ENCODE data around the gene RSAD1. TPM values are rescaled to one million over a fixed set of nuclear protein-coding genes. Genes with fewer than 3 reads are reported as not detected.
A peak's percentile ranks its signal among the peaks of the same experiment; 100 is the strongest.

The RSAD1 gene
- 18.7 and 19.3 TPM in 2 replicates for total RNA-seq (2014; rRNA removed; shearing (Covaris generic))

DNA sequence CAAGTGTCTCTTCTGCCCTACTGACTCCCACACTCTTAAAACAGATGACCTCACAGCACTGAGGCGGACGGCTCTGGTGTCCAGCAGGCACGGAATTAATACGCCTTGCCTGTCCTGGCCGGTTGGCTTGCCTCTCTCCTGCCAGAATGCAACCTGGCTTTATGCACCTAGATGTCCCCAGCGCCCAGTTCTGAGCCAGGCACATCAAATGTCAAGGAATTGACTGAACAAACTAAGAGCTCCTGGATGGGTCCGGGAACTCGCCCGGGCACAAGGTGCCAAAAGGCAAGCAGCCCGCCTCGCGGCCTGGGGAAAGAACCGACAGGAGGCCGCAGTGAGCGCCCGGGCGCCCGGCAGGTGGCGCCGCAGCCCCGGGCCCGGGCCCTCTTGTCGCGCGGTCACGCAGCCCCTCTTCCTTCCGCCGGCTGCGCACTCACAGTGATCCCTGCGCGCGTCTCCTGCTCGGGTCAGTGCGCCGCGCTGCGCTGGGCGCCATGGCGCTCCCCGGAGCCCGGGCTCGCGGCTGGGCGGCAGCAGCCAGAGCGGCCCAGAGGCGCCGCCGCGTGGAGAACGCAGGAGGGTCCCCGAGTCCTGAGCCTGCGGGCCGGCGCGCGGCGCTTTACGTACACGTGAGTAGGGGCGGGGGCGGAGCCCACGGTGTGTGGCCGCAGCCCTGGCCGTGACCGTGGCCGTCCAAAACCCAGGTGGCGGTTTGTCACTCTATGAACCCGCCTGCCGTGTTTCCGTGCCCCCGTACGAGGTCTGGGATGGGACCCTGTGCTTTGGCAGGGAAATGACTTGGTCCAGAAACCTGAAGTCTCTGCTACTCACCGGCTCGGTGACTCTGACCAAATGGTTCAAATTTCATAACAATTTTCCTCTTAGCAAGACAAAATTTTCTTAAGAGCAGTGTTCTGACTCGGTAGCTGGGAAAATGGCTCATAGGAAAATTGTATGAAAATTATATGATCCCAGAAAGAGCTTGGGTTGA lies at the start of gene RSAD1:
Gene RSAD1, plus strand, starts transcription at position 470 of the 991 bp plus-strand sequence. Its CDS starts 25 bp downstream, at position 495.
- DNase-seq (ENCODE audit: low spot score), result peak; percentile 90

- no peak for DNase-seq (ENCODE audit: low spot score)
These were observed 48.9 kb upstream of the RSAD1 start for GRCh38 chr17:50429793-50430192.

- no peak for DNase-seq (ENCODE audit: low spot score)
These were observed 47.6 kb upstream of the RSAD1 start for GRCh38 chr17:50430821-50431618.

GRCh38 chr17:50432125-50432762 lies 46.4 kb upstream of the RSAD1 start:
- no peak for DNase-seq (ENCODE audit: low spot score)

DNA sequence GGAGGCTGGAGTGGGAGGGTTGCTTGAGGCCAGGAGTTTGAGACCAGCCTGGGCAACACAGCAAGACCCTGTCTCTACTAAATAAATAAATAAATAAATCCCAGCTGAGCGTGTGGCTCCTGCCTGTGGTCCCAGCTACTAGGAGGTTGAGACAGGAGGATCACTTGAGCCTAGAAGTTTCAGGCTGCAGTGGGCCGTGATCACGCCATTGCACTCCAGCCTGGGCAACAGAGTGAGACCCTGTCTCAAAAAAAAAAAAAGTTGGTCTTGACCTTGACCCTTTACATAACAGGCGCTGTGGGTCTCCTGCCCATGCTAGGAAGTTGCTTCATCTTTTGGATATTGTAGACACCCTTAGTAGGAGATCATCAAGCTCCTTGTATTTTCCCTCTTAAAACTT lies 41.3 kb upstream of the RSAD1 start:
- no peak for DNase-seq (ENCODE audit: low spot score)

- DNase-seq (ENCODE audit: low spot score), result no peak
These were observed 39.7 kb upstream of the RSAD1 start for GRCh38 chr17:50439008-50439407.

GRCh38 chr17:50440172-50440837 lies 38.4 kb upstream of the RSAD1 start:
- DNase-seq (ENCODE audit: low spot score), result no peak

DNA sequence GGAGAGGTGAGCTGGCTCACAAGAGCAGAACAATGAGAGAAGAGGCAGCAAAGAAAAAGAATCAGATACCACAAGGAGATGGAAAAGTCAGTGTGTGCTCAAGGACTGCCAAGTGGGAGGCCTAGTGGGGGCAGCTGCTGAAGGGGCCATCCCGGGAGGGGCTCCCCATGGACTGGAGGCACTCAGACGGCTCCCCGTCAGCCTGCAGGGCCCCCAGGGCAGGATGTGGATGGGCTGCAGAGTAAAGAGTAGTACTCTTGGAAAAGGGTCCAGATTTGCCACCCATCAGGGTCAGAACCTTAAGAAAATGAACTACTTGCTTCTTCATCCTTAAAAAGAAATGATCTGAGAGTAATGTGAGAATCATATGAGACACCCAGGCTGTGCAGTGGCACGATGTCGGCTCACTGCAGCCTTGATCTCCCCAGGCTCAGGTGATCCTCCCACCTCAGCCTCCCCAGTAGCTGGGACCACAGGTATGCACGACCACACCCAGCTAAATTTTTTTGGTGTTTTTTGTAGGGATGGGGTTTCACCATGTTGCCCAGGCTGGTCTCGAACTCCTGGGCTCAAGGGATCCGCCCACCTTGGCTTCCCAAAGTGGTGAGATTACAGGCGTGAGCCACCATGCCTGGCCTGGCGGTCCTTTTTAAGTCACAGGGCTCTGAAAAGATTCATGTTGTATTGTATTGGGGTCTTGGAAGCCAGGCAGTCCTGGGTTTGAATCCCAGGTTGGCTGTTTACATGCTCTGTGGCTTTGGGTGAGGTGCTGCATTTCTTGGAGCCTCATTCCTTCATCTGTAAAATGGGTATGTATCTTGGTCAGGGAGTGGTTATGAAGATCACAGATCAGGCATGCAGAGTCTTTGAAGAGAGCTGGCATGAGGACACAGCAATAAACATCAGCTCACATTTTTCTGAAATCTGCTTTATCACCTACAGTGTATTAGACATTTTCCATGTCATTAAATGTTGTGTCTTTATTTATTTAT lies 37.5 kb upstream of the RSAD1 start:
- no peak for DNase-seq (ENCODE audit: low spot score)

DNA sequence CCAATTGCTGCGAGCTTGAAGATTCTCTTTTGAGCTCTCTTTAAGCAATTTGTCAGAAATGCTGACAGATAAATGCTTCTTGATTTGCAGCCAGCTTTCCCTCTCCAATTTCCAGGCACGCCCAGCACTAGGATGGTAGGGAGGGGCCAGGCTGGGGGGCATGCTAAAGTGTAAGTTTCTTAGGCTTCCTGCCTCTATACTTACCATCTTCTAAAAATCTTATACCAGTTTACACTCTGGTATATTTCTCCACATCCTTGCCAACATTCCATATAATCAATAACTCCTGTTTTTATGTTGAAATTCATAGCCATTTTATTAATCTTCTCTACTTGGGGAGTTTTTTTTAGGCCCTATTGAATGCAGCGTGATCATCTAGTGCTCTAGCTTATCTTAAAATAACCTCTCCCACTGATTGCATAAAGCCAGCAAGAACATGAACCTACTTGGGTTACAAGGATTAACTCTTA lies 35.1 kb upstream of the RSAD1 start:
- DNase-seq (ENCODE audit: low spot score), result no peak

GRCh38 chr17:50444841-50445715 lies 33.6 kb upstream of the RSAD1 start:
- DNase-seq (ENCODE audit: low spot score), result no peak

- DNase-seq (ENCODE audit: low spot score), result no peak
These were observed 32.8 kb upstream of the RSAD1 start for GRCh38 chr17:50445730-50446325.

DNA sequence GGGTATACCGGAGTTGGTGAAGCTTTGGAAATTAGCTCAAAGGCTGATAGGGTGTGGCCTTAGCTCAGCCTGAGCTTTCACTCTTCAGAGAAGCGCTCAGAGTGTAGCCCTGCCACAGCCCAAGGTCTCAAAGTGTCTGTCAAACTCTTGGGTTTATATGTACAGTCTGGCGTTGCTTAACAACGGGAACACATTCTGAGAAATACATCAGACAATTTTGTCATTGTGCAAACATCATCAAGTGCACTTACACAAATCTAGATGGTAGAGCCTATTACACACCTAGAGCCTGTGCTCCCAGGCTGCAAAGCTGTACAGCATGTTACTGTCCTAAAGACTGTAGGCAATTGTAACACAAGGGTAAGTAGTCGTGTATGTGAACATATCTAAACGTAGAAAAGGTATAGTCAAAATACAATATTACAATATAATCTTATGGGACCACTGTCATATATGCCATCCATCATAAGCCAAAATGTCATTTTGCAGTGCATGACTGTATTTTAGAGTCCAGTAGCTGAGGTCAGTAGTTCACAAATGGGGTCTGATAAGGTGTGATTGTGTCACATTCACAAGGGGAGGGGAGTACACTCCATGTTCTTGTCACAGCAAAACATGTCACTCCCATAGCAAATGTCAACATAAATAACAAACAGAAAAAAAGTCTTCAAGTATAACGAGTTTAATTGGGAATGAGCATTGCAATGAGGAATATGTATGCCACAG lies 30.6 kb upstream of the RSAD1 start:
- DNase-seq (ENCODE audit: low spot score), result no peak

DNA sequence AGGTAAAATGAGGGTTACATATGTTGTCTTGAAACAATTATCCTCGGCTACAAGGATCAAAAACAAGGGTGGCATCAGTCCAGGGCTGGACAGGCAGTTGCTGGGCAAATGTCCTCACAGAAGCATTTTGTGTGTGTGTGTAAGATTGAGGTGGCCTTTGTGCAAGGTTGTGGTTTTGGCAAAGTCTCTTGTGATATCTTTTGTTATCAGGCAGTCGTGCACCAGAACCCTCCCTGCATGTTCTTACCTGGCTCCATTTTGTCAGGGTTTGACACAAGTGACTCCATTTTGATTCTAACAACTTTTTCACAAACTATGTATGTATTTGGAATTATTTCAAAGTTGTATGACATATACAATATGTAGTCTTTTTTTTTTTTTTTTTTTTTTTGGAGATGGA lies 30.0 kb upstream of the RSAD1 start:
- DNase-seq (ENCODE audit: low spot score), result no peak

GRCh38 chr17:50451943-50452629 lies 26.6 kb upstream of the RSAD1 start:
- DNase-seq (ENCODE audit: low spot score), result no peak

DNA sequence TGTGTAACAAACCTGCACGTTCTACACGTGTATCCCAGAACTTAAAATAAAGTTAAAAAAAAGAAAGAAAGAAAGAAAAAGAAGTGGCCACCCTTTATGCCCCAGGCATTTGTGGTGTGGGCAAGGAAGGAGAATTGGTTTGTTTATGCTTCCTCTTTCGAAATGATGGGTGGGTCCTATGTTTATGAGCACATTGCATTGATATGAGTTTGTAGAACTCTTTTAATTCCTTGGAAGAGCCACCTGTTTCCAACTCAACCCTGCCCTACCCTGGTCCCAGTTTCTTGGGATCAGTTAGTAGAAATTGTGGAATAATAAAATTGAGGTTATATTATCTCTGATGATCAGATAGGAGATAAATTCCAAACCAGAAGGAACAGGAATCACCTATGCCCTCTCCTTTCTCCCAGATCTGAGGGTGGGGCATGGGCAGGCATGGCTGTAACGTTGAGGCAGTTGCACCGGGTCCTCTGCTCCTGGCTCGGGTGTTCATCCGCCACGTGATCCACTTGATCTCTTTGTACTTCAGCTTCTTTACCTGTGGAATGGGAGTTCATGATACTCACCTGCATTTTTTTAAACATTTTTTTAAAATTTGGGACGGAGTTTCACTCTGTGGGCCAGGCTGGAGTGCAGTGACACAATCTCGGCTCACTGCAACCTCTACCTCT lies 25.9 kb upstream of the RSAD1 start:
- peak; percentile 57 for DNase-seq (ENCODE audit: low spot score)

- DNase-seq (ENCODE audit: low spot score), result no peak
These were observed 24.8 kb upstream of the RSAD1 start for GRCh38 chr17:50453901-50454300.

DNA sequence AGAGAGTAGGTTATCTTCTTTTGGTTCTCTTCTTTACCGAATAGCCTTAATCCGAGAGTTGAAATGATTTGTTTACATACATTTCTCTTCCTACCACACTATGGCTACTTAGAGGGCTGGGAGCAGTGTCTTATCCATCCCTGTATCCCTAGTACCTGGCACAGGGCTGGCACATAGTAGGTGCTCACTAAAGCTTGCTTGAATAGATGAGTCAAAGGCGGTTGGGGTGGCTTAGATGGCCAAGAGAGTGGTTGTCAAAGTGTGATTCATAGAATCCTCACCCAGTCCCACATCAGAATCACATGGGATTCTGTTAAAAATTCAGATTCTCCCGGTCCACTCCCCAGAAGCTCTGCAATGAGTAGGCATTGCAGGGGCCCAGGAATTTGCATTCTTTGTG lies 21.0 kb upstream of the RSAD1 start:
- no peak for DNase-seq (ENCODE audit: low spot score)
